ENCODE data around the gene TTC7B.

TTC7B gene

DNA sequence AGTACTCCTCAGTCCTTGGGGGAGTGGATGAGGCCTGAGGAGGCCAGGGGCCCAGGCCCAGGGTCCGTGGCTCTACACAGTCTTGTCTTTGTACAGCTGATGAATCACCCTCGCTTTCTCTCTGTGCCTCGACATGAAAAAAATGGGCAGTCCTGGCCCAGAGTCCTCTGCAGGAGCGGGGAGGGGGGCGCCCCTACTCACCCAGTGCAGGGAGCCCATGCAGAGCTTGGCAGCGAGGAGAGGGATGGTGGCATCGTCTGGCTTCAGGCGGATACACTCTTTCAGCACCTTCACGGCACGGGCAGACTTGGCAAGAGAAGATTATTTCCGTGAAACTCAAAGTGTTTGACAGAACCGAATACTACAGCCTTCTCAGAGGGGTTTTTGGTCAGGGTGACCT is 159.3 kb downstream of the TTC7B start:
- H3K4ac ChIP-seq (ENCODE audit: low read depth, low read length) = no peak overlapping the region
- H3K79me2 ChIP-seq (ENCODE audit: control insufficient read depth, insufficient read depth, low read length) = no peaks in the 10 kb centered on the region
- no peak overlapping the region for H4K5ac ChIP-seq (ENCODE audit: low read length)
- no peak overlapping the region for H3K27ac ChIP-seq (ENCODE audit: low read depth, low read length)
- no peak overlapping the region for H2BK5ac ChIP-seq (ENCODE audit: low read length)
- no CpG with 5 or more reads among the region's 12 CpGs for WGBS (ENCODE audit: extremely low coverage, insufficient coverage, low lambda C conversion rate)
- DNase-seq = no peak
- no peak overlapping the region for H3K23ac ChIP-seq (ENCODE audit: low read length)
- H3K9ac ChIP-seq (ENCODE audit: low read length) = no peak overlapping the region
- no peak overlapping the region for H2BK15ac ChIP-seq (replicated peaks; ENCODE audit: low read depth)
- H3K36me3 ChIP-seq (ENCODE audit: control insufficient read depth, insufficient read depth, low read length) = peaks cover 1% of the 10 kb centered on the region
- H3K56ac ChIP-seq (ENCODE audit: low read length) = no peak overlapping the region
- H2AK5ac ChIP-seq (ENCODE audit: low read length) = no peak overlapping the region
- no peak overlapping the region for H3K4me3 ChIP-seq (ENCODE audit: low read length)
- H2BK120ac ChIP-seq (ENCODE audit: low read depth, low read length) = no peak overlapping the region
- no peaks in the 10 kb centered on the region for H3K27me3 ChIP-seq (ENCODE audit: insufficient read depth, low read length, poor library complexity)
- H4K8ac ChIP-seq (ENCODE audit: low read depth, low read length) = no peak overlapping the region
- no peak overlapping the region for H3K18ac ChIP-seq (ENCODE audit: low read length)
- no peaks in the 10 kb centered on the region for H3K79me1 ChIP-seq (ENCODE audit: low read length)
- no peak overlapping the region for H3K4me2 ChIP-seq (ENCODE audit: low read length)
- peaks cover 3% of the 10 kb centered on the region for H3K4me1 ChIP-seq (ENCODE audit: control insufficient read depth, low read depth, low read length)

DNA sequence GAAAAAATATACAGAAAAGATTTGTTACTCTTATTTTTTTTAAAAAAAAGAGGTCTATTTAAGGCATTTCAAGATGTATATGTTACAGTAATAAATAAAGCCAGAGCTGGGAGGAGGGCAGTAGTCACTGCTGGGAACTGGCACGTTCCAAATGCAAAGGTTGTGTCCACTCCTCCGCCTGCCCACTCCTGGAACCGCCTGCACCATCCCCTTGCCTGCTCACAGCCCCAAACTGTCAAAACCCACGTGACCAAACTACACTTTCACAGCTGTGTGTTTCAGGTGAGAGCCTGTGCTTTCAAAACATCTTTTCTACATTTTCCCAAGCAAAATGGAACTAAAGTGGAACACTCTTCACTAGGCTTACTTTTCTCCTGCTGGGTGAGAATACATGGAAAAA is 160.4 kb downstream of the TTC7B start:
- WGBS (ENCODE audit: extremely low coverage, insufficient coverage, low lambda C conversion rate) = no CpG with 5 or more reads among the region's 4 CpGs
- Histone ChIP-seq H3K4ac (ENCODE audit: low read depth, low read length) (no peak overlapping the region), H3K4me1 (ENCODE audit: control insufficient read depth, low read depth, low read length) (no peaks in the 10 kb centered on the region), H3K36me3 (ENCODE audit: control insufficient read depth, insufficient read depth, low read length) (peaks cover 1% of the 10 kb centered on the region), H3K4me3 (ENCODE audit: low read length) (no peak overlapping the region), H4K5ac (ENCODE audit: low read length) (no peak overlapping the region), H3K27me3 (ENCODE audit: insufficient read depth, low read length, poor library complexity) (no peaks in the 10 kb centered on the region), H3K9ac (ENCODE audit: low read length) (no peak overlapping the region), H3K23ac (ENCODE audit: low read length) (no peak overlapping the region), H2AK5ac (ENCODE audit: low read length) (no peak overlapping the region), H3K18ac (ENCODE audit: low read length) (no peak overlapping the region), H4K8ac (ENCODE audit: low read depth, low read length) (no peak overlapping the region), H3K56ac (ENCODE audit: low read length) (no peak overlapping the region), H3K79me2 (ENCODE audit: control insufficient read depth, insufficient read depth, low read length) (no peaks in the 10 kb centered on the region), H3K79me1 (ENCODE audit: low read length) (no peaks in the 10 kb centered on the region), H2BK15ac (replicated peaks; ENCODE audit: low read depth) (no peak overlapping the region), H3K27ac (ENCODE audit: low read depth, low read length) (no peak overlapping the region), H3K4me2 (ENCODE audit: low read length) (no peak overlapping the region), H2BK120ac (ENCODE audit: low read depth, low read length) (no peak overlapping the region), H2BK5ac (ENCODE audit: low read length) (no peak overlapping the region)
- DNase-seq = no peak

DNA sequence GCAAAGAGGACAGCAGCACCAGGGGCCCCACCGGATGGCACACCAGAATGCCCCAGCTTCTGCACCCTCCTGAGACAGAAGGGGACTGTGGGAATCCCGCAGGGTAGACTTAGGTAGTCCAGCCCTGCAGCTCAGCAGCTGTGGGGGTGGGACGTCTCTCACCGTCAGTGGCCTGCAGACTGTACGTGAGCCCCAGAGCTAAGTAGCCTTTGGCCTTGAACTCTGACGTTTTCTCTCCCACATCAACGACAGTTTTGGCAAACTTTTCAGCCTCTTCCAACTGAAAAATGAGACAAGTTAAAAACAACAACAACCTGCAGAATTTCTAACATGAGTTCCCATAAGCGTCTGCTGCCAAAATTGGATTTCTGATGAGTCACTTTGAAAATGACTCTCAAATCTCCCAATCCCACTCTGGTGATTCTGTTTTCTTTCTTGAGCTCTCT is 161.4 kb downstream of the TTC7B start:
- Histone ChIP-seq H3K56ac (ENCODE audit: low read length) (peak overlapping the region; percentile 15), H3K79me2 (ENCODE audit: control insufficient read depth, insufficient read depth, low read length) (no peaks in the 10 kb centered on the region), H3K4me3 (ENCODE audit: low read length) (no peak overlapping the region), H3K27me3 (ENCODE audit: insufficient read depth, low read length, poor library complexity) (no peaks in the 10 kb centered on the region), H4K8ac (ENCODE audit: low read depth, low read length) (no peak overlapping the region), H3K79me1 (ENCODE audit: low read length) (no peaks in the 10 kb centered on the region), H3K18ac (ENCODE audit: low read length) (no peak overlapping the region), H2BK120ac (ENCODE audit: low read depth, low read length) (no peak overlapping the region), H3K23ac (ENCODE audit: low read length) (peak overlapping the region; percentile 66), H3K4me2 (ENCODE audit: low read length) (no peak overlapping the region), H3K4me1 (ENCODE audit: control insufficient read depth, low read depth, low read length) (no peaks in the 10 kb centered on the region), H2AK5ac (ENCODE audit: low read length) (no peak overlapping the region), H2BK5ac (ENCODE audit: low read length) (no peak overlapping the region), H3K9ac (ENCODE audit: low read length) (no peak overlapping the region), H4K5ac (ENCODE audit: low read length) (no peak overlapping the region), H2BK15ac (replicated peaks; ENCODE audit: low read depth) (no peak overlapping the region), H3K27ac (ENCODE audit: low read depth, low read length) (no peak overlapping the region), H3K36me3 (ENCODE audit: control insufficient read depth, insufficient read depth, low read length) (peaks cover 1% of the 10 kb centered on the region), H3K4ac (ENCODE audit: low read depth, low read length) (no peak overlapping the region)
- WGBS (ENCODE audit: extremely low coverage, insufficient coverage, low lambda C conversion rate) = no CpG with 5 or more reads among the region's 8 CpGs
- DNase-seq = no peak

DNA sequence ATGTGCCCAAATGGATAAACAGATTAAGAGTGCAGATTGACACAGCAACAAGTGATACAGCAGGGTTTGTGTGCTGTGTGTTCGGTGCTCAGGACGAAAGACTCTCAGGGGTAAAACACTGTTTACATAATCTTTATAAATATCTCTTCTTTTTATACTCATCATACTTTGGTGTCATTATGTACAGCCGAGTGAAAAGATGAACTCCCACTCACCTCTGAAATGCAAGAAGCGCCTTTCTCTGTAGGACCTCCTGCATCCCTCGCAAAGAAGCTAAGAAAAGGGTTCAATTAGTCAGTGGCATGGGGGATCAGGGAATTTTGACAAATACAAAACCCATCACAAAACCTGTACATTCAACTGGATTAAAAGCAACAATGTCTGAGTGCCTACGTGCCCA is 163.6 kb downstream of the TTC7B start:
- Histone ChIP-seq H3K9ac (ENCODE audit: low read length) (no peak overlapping the region), H3K4me3 (ENCODE audit: low read length) (no peak overlapping the region), H3K36me3 (ENCODE audit: control insufficient read depth, insufficient read depth, low read length) (peaks cover 1% of the 10 kb centered on the region), H3K23ac (ENCODE audit: low read length) (no peak overlapping the region), H4K8ac (ENCODE audit: low read depth, low read length) (no peak overlapping the region), H3K4me1 (ENCODE audit: control insufficient read depth, low read depth, low read length) (no peaks in the 10 kb centered on the region), H3K18ac (ENCODE audit: low read length) (no peak overlapping the region), H2BK120ac (ENCODE audit: low read depth, low read length) (no peak overlapping the region), H3K79me1 (ENCODE audit: low read length) (no peaks in the 10 kb centered on the region), H3K56ac (ENCODE audit: low read length) (no peak overlapping the region), H3K4ac (ENCODE audit: low read depth, low read length) (no peak overlapping the region), H2BK5ac (ENCODE audit: low read length) (no peak overlapping the region), H3K4me2 (ENCODE audit: low read length) (no peak overlapping the region), H3K27me3 (ENCODE audit: insufficient read depth, low read length, poor library complexity) (no peaks in the 10 kb centered on the region), H3K79me2 (ENCODE audit: control insufficient read depth, insufficient read depth, low read length) (no peaks in the 10 kb centered on the region), H4K5ac (ENCODE audit: low read length) (no peak overlapping the region), H2AK5ac (ENCODE audit: low read length) (no peak overlapping the region), H2BK15ac (replicated peaks; ENCODE audit: low read depth) (no peak overlapping the region), H3K27ac (ENCODE audit: low read depth, low read length) (no peak overlapping the region)
- no CpG with 5 or more reads among the region's 6 CpGs for WGBS (ENCODE audit: extremely low coverage, insufficient coverage, low lambda C conversion rate)
- DNase-seq = no peak

DNA sequence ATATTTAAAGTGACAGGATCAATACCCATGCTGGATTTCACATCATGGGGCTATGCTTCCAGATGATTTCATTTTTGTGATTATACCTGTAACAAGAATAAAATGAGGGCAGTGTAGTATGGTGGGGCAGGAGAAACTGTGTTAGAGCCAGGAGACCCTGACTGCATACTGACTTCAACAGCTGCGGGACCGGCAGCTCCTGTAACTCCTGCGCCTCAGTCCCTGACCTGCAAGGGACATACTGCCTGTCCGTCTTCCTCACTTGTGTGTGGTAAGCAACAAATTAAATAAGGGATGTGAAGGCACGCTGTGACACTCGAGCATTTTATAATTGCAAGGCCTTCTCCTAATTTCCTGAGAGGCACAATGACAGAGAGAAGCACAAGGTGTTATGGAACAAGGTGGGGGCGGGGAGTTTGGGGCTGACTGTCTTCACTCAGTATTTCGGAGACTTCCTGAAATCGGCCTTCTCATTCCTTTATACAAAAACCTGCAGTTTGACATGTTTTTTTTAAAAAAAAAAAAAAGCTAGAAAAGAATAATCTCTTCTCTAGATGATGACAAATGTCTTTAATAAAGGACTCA is 164.2 kb downstream of the TTC7B start:
- H4K5ac ChIP-seq (ENCODE audit: low read length) = no peak overlapping the region
- peaks cover 1% of the 10 kb centered on the region for H3K36me3 ChIP-seq (ENCODE audit: control insufficient read depth, insufficient read depth, low read length)
- no peaks in the 10 kb centered on the region for H3K4me1 ChIP-seq (ENCODE audit: control insufficient read depth, low read depth, low read length)
- no peak overlapping the region for H3K56ac ChIP-seq (ENCODE audit: low read length)
- no peaks in the 10 kb centered on the region for H3K27me3 ChIP-seq (ENCODE audit: insufficient read depth, low read length, poor library complexity)
- no peak overlapping the region for H3K18ac ChIP-seq (ENCODE audit: low read length)
- no CpG with 5 or more reads among the region's 9 CpGs for WGBS (ENCODE audit: extremely low coverage, insufficient coverage, low lambda C conversion rate)
- H2BK120ac ChIP-seq (ENCODE audit: low read depth, low read length) = no peak overlapping the region
- H2BK5ac ChIP-seq (ENCODE audit: low read length) = no peak overlapping the region
- H4K8ac ChIP-seq (ENCODE audit: low read depth, low read length) = no peak overlapping the region
- no peak overlapping the region for H3K4me3 ChIP-seq (ENCODE audit: low read length)
- H3K9ac ChIP-seq (ENCODE audit: low read length) = no peak overlapping the region
- H2AK5ac ChIP-seq (ENCODE audit: low read length) = no peak overlapping the region
- H3K4me2 ChIP-seq (ENCODE audit: low read length) = no peak overlapping the region
- no peak overlapping the region for H3K23ac ChIP-seq (ENCODE audit: low read length)
- no peak overlapping the region for H3K4ac ChIP-seq (ENCODE audit: low read depth, low read length)
- no peak overlapping the region for H3K27ac ChIP-seq (ENCODE audit: low read depth, low read length)
- H3K79me2 ChIP-seq (ENCODE audit: control insufficient read depth, insufficient read depth, low read length) = no peaks in the 10 kb centered on the region
- no peaks in the 10 kb centered on the region for H3K79me1 ChIP-seq (ENCODE audit: low read length)
- no peak for DNase-seq
- no peak overlapping the region for H2BK15ac ChIP-seq (replicated peaks; ENCODE audit: low read depth)

DNA sequence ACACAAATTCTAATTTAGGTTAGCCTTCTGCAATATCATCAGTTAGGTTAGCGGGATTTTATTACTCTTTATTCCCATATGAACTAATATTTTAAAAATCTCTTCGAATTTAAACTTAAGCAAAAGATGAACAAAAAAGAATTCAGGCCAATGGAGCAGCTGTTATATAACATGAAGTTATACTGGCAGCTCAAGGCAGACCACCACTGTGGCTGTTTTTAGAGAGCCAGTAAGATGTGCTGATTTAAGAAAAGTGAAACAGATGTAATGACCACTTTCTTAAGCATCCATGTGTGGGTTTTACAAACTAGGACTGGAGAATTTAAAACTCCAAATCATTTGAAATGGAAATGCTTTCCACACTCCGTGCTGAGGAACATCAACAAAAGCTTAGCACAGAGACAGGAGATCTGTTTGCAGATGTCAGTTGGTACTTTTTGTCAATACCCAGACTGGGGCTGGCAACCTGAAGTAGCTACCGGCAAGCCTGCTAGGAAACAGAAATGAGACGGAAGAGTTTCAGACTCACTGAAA is 164.9 kb downstream of the TTC7B start:
- H4K5ac ChIP-seq (ENCODE audit: low read length) = no peak overlapping the region
- no peaks in the 10 kb centered on the region for H3K79me2 ChIP-seq (ENCODE audit: control insufficient read depth, insufficient read depth, low read length)
- peaks cover 1% of the 10 kb centered on the region for H3K36me3 ChIP-seq (ENCODE audit: control insufficient read depth, insufficient read depth, low read length)

More for the DNA sequence above, 164.9 kb downstream of the TTC7B start:
- H4K8ac ChIP-seq (ENCODE audit: low read depth, low read length) = no peak overlapping the region
- no peak overlapping the region for H3K4me3 ChIP-seq (ENCODE audit: low read length)
- peaks cover 3% of the 10 kb centered on the region for H3K4me1 ChIP-seq (ENCODE audit: control insufficient read depth, low read depth, low read length)
- H2BK120ac ChIP-seq (ENCODE audit: low read depth, low read length) = no peak overlapping the region
- H2AK5ac ChIP-seq (ENCODE audit: low read length) = no peak overlapping the region
- no peak overlapping the region for H2BK5ac ChIP-seq (ENCODE audit: low read length)
- DNase-seq = no peak
- H3K4ac ChIP-seq (ENCODE audit: low read depth, low read length) = no peak overlapping the region
- H2BK15ac ChIP-seq (replicated peaks; ENCODE audit: low read depth) = no peak overlapping the region
- no peak overlapping the region for H3K18ac ChIP-seq (ENCODE audit: low read length)
- H3K79me1 ChIP-seq (ENCODE audit: low read length) = no peaks in the 10 kb centered on the region
- H3K56ac ChIP-seq (ENCODE audit: low read length) = no peak overlapping the region
- no peak overlapping the region for H3K9ac ChIP-seq (ENCODE audit: low read length)
- no peak overlapping the region for H3K4me2 ChIP-seq (ENCODE audit: low read length)
- WGBS (ENCODE audit: extremely low coverage, insufficient coverage, low lambda C conversion rate) = no CpG with 5 or more reads among the region's 5 CpGs
- no peak overlapping the region for H3K27ac ChIP-seq (ENCODE audit: low read depth, low read length)
- H3K23ac ChIP-seq (ENCODE audit: low read length) = no peak overlapping the region
- H3K27me3 ChIP-seq (ENCODE audit: insufficient read depth, low read length, poor library complexity) = no peaks in the 10 kb centered on the region
